Choroid plexus epithelial cell (primary cell): ENCODE results near the gene NFATC1.

Source experiments
- DNase-seq: peaks from one replicate; pipeline ENCODE4 v3.0.0-alpha.2; 2010; ENCODE audit warnings: low read depth
- H3K4me3 ChIP-seq: 2 replicates; pipeline ENCODE4 v1.5.1; 2011; ENCODE audit warnings: low read depth, mild to moderate bottlenecking, control low read depth, low read length, moderate library complexity
- TF ChIP-seq, protein P1 (sequence below): conservative IDR thresholded peaks from 2 replicates; pipeline ENCODE4 v1.5.1; 2011; ENCODE audit warnings: low read depth, mild to moderate bottlenecking, control low read depth, inconsistent platforms, low read length, moderate library complexity

NFATC1 gene

DNA sequence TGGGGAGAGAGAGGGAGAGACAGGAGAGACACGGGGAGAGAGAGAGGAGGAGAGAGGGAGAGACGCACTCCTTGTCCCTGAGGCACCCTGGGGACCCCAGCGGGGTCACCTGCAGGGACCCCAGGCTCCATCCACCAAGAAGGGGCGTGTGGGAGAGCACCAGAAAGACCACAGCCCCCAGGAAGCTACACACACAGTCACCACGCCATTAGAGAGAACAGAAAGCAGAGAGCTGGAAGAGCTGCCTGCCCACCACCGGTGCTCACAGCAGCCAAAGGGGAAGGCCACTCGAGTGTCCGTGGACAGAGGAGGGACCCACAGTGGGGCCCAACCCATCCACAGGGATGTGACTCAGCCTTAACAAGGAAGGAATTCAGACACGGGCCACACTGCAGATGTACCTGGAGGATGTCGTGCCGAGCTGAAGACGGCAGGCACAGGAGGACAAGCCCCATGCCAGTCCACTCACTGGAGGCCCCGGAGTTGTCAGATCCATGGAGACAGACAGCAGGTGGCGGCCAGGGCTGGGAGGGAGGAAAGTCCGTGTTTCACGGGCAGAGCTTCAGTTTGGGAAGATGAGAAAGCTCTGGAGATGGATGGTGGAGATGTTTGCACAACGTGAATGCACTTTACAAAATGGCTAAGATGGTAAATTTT lies 11.5 kb upstream of the NFATC1 start:
- DNase-seq = no peak
- TF ChIP-seq, protein P1, sequence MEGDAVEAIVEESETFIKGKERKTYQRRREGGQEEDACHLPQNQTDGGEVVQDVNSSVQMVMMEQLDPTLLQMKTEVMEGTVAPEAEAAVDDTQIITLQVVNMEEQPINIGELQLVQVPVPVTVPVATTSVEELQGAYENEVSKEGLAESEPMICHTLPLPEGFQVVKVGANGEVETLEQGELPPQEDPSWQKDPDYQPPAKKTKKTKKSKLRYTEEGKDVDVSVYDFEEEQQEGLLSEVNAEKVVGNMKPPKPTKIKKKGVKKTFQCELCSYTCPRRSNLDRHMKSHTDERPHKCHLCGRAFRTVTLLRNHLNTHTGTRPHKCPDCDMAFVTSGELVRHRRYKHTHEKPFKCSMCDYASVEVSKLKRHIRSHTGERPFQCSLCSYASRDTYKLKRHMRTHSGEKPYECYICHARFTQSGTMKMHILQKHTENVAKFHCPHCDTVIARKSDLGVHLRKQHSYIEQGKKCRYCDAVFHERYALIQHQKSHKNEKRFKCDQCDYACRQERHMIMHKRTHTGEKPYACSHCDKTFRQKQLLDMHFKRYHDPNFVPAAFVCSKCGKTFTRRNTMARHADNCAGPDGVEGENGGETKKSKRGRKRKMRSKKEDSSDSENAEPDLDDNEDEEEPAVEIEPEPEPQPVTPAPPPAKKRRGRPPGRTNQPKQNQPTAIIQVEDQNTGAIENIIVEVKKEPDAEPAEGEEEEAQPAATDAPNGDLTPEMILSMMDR = no peak
- H3K4me3 ChIP-seq = no peak overlapping the region

DNA sequence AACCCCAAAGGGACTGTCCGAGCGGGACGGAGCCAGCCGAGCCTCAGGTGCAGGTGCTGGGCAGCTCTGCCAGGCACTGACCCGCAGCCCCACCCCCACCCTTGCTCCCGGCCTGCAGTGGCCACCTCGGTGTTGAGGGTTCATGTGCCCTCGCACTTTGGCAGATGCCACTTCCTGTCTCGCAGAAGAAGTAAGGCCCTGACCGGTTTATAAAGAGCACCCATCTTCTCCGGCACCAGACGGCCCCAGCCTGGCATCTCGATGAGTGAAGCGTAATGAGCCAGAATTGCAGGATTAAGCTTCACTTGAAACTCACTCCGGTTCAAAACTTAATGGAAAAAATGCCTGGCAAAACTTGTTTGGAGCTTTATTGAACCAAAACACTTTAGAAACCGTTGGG lies 10.9 kb upstream of the NFATC1 start:
- TF ChIP-seq, protein P1 = no peak
- no peak for DNase-seq
- H3K4me3 ChIP-seq = no peak overlapping the region

DNA sequence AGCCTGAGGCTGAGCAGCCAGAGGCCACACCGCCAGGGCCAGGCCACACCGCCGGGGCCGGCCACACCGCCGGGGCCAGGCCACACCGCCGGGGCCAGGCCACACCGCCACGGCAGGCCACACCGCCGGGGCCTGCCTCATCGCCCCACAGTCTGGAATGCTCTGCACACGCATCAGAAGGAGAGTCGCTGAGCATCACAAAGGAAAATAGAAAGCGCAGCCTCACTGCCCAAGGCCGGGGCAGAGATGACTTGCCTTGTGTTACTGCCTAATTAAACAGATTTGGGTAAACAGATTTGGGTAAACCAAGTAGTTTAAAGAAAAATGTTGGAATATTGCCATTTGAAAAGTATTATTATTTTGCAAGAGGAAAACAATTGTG lies 10.4 kb upstream of the NFATC1 start:
- DNase-seq = no peak
- H3K4me3 ChIP-seq = no peak overlapping the region
- TF ChIP-seq, protein P1 = no peak

DNA sequence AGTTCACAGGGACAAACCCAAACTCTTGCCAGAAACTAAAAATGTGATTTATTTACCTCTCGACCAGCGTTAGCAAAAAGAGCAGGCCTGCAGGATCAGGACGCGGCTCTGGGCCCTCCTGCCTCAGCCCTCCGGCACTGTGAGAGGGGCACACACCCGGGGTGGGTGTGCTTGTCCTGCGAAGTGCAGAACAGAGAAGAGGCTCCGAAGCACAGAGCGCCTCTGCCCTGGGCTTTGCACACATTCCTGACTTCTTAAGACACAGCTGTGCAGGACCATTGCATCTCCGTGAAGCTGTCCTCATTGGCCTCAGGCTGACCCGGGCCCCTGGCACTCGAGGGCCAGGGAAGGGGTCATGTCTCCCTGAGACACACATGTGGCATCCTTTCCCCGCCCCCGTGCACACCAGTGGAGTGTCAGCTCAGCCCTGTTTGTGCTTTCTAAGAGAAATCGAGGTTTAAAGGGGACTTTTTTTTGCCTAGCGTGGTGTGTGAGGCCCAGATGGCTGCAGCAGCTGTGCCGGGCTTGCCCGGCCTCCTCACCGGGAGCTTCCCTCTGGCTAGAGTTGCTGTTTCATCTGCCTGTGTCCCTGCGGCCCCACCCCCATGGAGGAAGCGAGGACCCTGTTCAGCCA lies 9.9 kb upstream of the NFATC1 start:
- no peak for DNase-seq
- no peak overlapping the region for H3K4me3 ChIP-seq
- TF ChIP-seq, protein P1 = no peak

DNA sequence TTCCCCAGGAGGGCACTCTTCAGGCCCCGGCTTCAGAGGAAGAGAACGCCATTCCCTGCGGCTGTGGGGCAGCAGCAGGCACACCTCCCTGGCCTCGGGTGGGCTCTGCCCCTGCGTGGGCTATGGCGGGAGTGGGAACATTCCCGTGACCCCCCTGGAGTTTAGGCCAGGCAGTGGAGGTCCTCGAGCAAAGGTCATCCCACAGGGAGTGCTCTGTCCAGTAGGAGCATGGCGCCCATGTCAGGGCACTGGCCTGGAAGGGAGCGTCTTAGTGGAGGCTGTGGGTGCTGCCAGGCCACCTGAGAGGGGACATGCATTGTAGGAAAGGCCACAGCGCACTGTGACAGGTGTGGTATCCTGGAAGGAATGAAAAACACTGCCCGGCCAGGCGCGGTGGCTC lies 9.2 kb upstream of the NFATC1 start:
- no peak for DNase-seq
- H3K4me3 ChIP-seq = no peak overlapping the region
- TF ChIP-seq, protein P1 = no peak

DNA sequence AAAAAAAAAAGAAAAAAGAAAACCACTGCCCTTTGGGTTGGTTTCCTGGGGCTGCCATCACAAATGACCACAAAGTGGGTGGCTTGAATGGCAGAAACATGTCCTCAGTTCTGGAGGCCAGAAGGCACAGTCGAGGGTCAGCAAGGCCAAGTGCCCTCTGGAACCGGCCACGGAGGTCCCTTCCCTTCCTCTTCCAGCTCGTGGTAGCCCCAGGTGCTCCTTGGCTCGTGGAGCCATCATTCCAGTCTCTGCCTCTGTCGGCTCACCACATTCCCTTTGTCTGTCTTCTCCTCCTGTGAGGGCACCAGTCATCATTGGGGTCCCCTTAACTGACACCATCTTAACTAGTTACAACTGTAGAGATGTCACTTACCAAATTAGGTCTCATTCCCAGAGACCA lies 8.5 kb upstream of the NFATC1 start:
- TF ChIP-seq, protein P1 = no peak
- H3K4me3 ChIP-seq = no peak overlapping the region
- no peak for DNase-seq

DNA sequence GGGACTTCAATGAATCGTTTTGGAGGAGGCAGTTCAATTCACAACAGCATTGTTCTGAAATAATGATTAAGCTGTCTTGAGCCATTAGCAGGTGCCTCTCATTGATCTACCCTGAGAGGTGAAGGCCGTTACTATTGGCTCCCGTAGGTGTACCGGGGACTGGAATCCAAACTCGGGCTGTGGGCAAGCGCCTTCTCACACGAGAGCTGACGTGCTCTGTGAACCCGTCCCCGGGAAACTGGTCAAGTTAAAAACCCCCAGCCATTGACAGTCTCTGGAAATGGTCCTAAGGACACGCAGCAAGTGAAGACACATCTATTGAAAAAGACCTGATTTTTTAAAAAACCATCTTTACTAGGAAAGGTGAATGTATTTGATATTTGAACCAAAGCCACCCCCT lies 8.1 kb upstream of the NFATC1 start:
- DNase-seq = no peak
- H3K4me3 ChIP-seq = no peak overlapping the region
- TF ChIP-seq, protein P1 = no peak
